GM12872 (cell line): ENCODE results near the gene EPB41L4A.

Experiments
- TF ChIP-seq, protein P1 (sequence below): IDR thresholded peaks from 3 replicates; pipeline ENCODE4 v1.5.1; 2011; ENCODE audit warnings: low read depth, mild to moderate bottlenecking, low read length, moderate library complexity; ENCODE audit not compliant: insufficient read depth

EPB41L4A gene

DNA sequence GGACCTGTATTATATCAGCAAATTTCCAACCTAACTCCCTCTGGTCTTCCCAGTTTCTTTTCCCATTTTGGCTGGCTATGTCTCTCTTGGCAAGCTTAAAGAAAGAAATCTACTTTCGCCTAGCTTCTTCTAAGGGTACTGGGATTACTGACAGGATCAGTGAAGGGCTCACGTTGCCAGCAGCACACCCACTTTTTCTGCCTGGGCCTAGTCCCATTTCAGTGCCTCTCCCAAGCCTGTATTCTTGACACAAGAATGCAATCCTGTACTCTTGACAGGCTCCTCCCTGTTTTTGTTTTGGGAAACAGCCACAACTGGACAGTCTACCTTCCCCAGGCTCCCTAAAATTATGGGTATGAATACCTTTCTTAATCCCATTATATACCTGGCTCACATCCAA lies 170.5 kb downstream of the EPB41L4A start:
- TF ChIP-seq, protein P1, sequence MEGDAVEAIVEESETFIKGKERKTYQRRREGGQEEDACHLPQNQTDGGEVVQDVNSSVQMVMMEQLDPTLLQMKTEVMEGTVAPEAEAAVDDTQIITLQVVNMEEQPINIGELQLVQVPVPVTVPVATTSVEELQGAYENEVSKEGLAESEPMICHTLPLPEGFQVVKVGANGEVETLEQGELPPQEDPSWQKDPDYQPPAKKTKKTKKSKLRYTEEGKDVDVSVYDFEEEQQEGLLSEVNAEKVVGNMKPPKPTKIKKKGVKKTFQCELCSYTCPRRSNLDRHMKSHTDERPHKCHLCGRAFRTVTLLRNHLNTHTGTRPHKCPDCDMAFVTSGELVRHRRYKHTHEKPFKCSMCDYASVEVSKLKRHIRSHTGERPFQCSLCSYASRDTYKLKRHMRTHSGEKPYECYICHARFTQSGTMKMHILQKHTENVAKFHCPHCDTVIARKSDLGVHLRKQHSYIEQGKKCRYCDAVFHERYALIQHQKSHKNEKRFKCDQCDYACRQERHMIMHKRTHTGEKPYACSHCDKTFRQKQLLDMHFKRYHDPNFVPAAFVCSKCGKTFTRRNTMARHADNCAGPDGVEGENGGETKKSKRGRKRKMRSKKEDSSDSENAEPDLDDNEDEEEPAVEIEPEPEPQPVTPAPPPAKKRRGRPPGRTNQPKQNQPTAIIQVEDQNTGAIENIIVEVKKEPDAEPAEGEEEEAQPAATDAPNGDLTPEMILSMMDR: no peak

DNA sequence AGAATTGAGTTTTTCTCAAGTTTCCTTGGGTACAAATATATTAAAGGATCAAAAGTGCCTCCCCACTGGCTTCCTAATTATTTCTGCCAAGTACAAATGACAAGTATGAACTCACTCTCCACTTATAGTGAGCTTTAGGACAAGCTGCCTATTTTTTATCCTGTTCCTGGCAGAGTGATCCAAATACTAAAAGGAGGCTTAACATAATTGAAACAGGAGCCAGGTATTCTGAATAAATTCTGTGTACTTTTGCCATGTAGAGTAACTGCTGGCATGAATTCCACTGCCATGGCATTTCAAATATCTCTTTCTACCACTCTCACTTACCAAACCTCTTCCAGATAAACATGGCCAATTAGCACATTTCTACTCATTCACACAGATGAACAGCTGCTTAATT lies 171.1 kb downstream of the EPB41L4A start:
- TF ChIP-seq, protein P1: no peak

DNA sequence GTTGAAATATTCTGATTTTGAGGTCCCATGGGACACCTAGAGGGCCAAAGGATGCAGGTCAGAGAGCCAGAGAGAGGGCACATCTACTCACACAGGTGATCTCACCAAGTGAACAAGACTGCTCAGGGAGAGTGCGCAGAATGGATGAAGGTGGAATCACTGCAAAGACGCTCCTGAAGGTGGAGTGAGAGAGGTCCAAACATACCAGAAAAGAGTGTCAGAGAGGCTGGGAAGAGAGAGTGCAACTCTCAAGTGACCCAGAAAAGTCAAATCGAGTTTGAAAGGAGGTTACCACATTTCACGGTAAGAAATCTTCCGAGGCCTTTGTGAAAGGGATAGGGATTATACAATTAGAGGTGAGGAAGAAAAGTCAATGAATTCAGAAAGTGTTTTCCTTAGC lies 173.4 kb downstream of the EPB41L4A start:
- TF ChIP-seq, protein P1: no peak

DNA sequence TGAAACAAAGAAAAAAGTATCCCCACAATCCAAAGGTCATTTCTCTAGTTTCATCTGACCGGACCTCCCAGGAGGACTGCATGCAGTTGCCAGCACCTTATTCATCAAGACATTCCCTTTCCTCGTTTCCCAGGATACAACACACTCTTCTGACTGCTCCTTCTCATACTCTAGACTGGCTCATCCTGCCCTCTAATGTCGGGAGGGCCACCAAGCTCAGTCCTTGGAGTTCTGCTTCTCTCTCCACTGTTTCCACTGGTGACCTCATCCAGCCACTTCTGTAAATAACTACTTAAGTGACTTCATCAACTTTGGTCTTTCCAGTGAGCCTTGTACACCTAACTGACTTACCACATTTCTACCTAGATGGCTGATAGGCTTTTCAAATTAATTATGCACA lies 179.1 kb downstream of the EPB41L4A start:
- TF ChIP-seq, protein P1: no peak

DNA sequence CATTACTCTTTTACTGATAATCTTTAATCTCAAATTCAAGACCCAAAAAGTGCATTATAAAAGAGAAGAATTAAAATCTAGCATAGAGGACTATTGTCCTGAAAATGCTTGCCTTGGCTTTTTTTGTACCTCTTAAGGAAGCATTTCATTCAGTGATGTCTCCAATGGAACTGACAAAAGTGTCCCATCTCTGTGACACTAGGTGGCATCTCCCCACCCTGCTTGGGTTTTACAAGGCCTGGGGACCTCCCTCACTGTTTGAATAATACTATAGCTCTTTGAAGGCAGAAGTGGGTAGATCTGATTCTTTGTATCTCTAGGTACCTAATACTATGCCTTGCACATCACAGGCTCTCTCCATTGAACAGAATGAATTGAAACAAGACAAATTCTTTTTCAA lies 180.6 kb downstream of the EPB41L4A start:
- TF ChIP-seq, protein P1: 0 out of 3 replicates have a peak, but pooled peaks have one; percentile 20

DNA sequence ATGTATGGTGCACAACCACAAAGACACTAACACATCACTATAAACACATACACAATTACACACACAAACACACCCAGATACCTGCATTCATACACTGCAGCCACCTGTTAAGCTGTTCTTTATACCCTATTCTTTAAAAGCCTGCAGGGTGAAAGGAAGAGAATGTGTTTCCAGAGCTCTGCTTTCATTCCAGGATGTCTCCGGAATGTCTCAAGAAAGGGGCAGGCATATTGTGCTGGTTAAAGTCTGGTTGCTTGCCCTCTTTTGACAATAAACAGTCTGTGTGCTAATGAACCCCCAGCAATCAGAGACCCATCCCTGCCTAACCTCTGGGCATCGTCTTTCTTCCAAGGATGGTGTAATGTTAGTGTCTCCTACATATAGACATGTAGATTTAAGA lies 181.6 kb downstream of the EPB41L4A start:
- TF ChIP-seq, protein P1: no peak

DNA sequence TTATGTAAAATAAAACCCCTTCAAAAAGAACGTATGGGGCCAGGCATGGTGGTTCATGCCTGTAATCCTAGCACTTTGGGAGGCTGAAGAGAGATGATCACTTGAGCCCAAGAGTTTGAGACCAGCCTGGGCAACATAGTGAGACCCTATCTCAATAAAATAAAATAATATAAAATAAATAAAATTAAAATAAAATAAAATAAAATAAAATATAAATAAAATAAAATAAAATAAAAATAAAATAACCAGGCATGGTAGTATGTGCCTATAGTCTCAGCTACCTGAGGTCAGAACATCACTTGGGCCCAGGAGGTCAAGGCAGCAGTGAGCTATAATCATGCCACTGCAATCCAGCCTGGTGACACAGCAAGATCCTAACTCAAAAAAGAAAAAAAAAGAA lies 185.1 kb downstream of the EPB41L4A start:
- TF ChIP-seq, protein P1: no peak

DNA sequence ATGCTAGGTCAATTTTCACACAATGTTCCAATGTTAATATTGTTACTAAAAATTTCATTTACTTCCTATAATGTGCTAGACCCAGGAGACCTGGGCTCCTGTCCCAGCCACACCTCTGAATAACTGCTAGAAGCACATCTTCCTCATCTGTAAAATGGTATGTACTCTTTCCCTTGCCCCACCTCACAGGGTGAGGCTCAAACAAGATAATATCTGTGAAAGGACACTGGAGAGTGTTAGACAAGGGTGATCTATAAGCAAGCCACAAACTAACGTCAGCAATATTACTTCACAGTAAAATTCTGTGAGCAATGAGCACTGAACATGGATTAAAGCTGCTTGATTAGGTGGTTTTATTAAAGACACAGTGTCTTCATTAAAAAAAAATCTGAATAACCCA lies 186.4 kb downstream of the EPB41L4A start:
- TF ChIP-seq, protein P1: no peak
